Endometrium (tissue), 2 donors: ENCODE results near the gene TAS1R2.

ENCODE experiments used
- FAIRE-seq: peaks from 2 replicates; lab custom pipeline; 2012; peaks lifted over from hg19 to GRCh38; lab: Jason Lieb, UNC
- donor health status: control.
- donor health status: control.

Gene TAS1R2

GRCh38 chr1:18802231-18802630, 57.2 kb downstream of the TAS1R2 start:
- no peak for FAIRE-seq

DNA sequence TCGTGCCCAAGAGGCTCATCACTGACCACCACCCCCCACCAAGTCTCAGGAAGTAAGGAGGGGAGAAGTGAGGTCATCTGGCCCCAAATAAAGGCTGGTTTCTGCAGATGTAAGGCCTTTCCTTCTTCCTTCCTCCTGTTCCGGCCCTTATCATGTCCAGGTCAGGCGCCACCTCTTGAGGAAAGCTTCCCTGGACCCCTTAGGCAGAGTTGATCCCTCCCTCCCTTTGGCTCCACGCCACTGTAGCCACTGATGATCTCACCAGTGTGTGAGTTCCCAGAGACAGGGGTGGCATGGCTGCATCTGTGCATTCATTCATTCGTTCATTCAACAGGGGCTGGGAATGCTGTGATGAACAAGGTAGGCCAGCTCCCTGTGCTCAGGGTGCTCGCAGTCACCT, 59.2 kb downstream of the TAS1R2 start:
- FAIRE-seq, result no peak

GRCh38 chr1:18799454-18799853, 60.0 kb downstream of the TAS1R2 start:
- FAIRE-seq, result no peak

GRCh38 chr1:18798946-18799345, 60.5 kb downstream of the TAS1R2 start:
- no peak for FAIRE-seq

GRCh38 chr1:18798533-18798932, 60.9 kb downstream of the TAS1R2 start:
- FAIRE-seq, result no peak

GRCh38 chr1:18796950-18797349, 62.5 kb downstream of the TAS1R2 start:
- FAIRE-seq, result no peak

DNA sequence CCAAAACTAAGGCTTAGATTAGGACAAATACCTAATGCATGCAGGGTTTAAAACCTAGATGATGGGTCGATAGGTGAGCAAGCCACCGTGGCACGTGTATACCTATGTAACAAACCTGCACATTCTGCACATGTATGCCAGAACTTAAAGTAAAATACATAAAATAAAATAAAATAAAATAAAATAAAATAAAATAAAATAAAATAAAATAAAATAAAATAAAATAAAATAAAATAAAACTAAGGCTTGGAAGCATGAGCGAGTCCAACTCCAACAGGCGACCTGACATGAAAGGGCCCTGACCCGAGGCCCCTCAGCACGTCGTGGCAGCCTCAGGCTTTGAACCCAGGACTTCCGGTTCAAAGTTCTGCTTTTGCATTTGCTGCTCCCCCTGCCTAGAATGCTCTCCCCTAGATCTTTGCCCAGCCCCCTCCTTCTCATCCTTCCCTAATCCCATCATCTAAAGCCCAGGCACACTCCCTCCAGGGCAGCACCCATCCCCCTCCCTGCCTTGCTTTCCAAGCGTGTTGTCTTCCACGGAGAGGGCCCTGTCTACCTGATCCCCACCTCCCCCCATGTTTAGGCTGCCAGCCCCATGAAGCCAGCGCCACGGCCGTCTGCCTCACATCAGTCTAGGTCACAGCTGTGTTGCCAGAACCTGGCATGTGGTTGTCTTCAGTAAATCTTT, 64.3 kb downstream of the TAS1R2 start:
- no peak for FAIRE-seq

DNA sequence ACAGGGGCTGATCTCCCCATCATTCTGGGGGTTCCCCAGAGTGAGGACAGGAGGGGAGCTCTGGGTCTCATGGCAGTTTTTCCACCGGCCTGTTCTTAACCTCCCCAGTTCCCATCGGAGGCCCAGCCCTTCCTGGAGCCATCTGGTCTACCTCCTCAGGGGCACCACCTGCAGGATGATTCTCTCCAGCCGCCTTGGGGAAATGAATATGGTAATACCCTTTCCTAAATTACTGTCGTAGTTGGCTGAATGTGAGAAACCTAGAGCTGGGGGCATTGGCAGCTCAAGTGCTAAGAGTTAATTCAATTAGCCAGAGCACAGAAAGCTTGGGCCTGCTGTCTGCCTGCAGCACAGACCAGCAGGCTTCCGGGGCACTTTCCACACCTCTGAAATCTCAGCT, 64.9 kb downstream of the TAS1R2 start:
- no peak for FAIRE-seq

DNA sequence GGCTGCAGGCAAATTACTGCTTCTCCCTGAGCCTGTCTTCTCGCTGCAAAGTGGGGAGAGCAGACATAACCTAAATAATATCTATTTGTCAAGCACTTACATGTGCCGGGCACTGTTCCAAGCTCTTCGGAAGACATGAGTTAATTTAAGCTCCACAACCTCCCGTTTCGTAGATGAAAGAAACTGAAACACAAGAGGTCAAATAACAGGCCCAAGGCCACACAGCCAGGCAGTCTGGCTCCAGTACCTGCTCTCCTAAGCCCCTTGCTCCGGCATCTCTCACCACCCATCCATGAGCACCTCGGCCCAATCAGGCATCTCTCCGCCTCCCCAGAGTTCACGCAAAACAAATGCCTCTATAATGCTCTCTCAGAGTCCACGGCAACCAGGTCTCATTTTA, 65.4 kb downstream of the TAS1R2 start:
- no peak for FAIRE-seq

DNA sequence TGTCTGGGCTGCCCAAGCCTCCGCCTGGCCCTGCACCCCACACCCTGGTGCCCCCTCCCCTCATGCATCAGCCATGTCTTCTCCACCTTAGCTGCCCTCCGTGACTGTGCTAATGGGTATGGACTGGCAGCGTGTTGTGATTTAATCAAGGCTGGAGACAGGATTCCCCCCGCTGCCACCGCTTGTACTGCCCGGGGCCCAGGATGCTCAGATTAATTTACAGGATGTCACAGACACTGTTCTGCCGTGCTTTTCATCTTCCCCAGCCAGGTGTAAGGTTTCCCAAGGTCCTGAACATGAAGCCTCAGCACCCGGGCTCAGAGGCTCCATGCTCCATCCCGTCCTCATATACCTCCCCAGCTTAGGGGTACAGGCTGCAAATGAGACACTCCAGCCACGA, 66.3 kb downstream of the TAS1R2 start:
- no peak for FAIRE-seq

DNA sequence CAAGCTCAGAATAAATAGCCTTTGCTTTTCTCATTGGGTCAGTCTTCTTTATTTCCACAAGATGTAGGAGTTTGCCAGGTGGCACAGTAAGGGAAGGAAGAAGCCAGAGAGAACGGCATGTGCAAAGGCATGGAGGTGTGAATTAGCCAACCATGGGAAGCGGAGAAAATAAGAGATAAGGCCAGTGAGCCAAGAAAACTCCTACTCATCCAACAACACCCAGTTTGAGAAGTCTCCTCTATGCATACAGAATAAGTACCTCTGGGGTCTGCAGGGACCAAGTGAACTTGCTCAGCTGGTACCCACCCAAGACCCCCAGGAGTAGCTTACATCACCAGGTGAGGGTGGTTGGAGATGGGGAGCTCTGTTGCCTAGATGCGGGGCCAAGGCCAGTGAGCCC, 66.7 kb downstream of the TAS1R2 start:
- FAIRE-seq, result no peak
